MCF 10A (cell line): Measurements from ENCODE around the gene ATXN10. TPM values are rescaled to one million over a fixed set of nuclear protein-coding genes. Genes with fewer than 3 reads are reported as not detected.

Source experiments
- BruUV-seq: library from RNA; stranded (reverse); fragments of 400-500 nt; replicated peaks from 2 replicates; lab custom pipeline; 2021; lab: Mats Ljungman, UMichigan
- CTCF ChIA-PET: fragments of 300-600 bp; sonication (Branson Sonifier 250); formaldehyde crosslinking; extraction: SDS; loops from one replicate; lab custom pipeline; 2021; ENCODE audit warnings: antibody characterized with exemption, inconsistent platforms; lab: Yijun Ruan, JAX
- POLR2A ChIA-PET: fragments of 300-600, 350-650 bp; sonication (Branson Sonifier 250); formaldehyde crosslinking; extraction: SDS; loops from one replicate; lab custom pipeline; 2020; ENCODE audit warnings: antibody characterized with exemption, inconsistent platforms; lab: Yijun Ruan, JAX
- DNase-seq: peaks from one replicate; pipeline ENCODE4 v3.0.0-alpha.2; 2018; ENCODE audit not compliant: unreplicated experiment
- H3K27ac Mint-ChIP-seq: one replicate; pipeline ENCODE4 v1.8.0; 2022; ENCODE audit warnings: mild to moderate bottlenecking, low read depth, mixed read lengths; ENCODE audit not compliant: unreplicated experiment
- H3K27me3 Mint-ChIP-seq: one replicate; pipeline ENCODE4 v1.8.0; 2022; ENCODE audit warnings: mixed read lengths; ENCODE audit not compliant: insufficient read depth, unreplicated experiment
- H3K36me3 Mint-ChIP-seq: one replicate; pipeline ENCODE4 v1.8.0; 2022; ENCODE audit warnings: mild to moderate bottlenecking, moderate library complexity, mixed read lengths; ENCODE audit not compliant: insufficient read depth, unreplicated experiment
- H3K4me1 Mint-ChIP-seq: one replicate; pipeline ENCODE4 v1.8.0; 2022; ENCODE audit warnings: mixed read lengths; ENCODE audit not compliant: insufficient read depth, unreplicated experiment
- H3K4me3 Mint-ChIP-seq: one replicate; pipeline ENCODE4 v1.8.0; 2022; ENCODE audit warnings: mild to moderate bottlenecking, moderate library complexity, mixed read lengths; ENCODE audit not compliant: unreplicated experiment
- H3K9me3 Mint-ChIP-seq: one replicate; pipeline ENCODE4 v1.8.0; 2022; ENCODE audit warnings: mixed read lengths; ENCODE audit not compliant: unreplicated experiment
- CTCF ChIP-seq: fragments of 200-600 bp; IDR thresholded peaks from one replicate; pipeline ENCODE4 v1.8.0; 2022; ENCODE audit warnings: antibody characterized with exemption, mild to moderate bottlenecking; ENCODE audit not compliant: unreplicated experiment
- intact Hi-C: fragments of 100-400 bp; cut with micrococcal nuclease; formaldehyde crosslinking; loops from 2 replicates; pipeline ENCODE4 v1.14.1; 2022
- total RNA-seq: library from RNA; stranded (reverse); gene quantifications from 2 replicates; pipeline ENCODE4 v1.2.3, GENCODE V29; 2022

The ATXN10 gene
- total RNA-seq, 1 experiment from 2014 or later = 193 TPM

- CTCF ChIA-PET = no interaction called here
- BruUV-seq = no TSS peak
These were observed 116.1 kb downstream of the ATXN10 start for GRCh38 chr22:45787759-45788158.

GRCh38 chr22:45788522-45788921 lies 116.9 kb downstream of the ATXN10 start:
- peaks cover 19% of the 10 kb centered on the region for H3K4me1 Mint-ChIP-seq
- no peaks in the 10 kb centered on the region for H3K27me3 Mint-ChIP-seq
- TF ChIP-seq CTCF = no peak
- ChIA-PET POLR2A (no interaction called here), CTCF (interaction anchor here (0.7 to 1.1 kb wide), 3 partner anchors 10 to 72 kb away, joined by 3 to 7 read pairs (median 3); no protein-coding TSS in a partner anchor)
- no peak overlapping the region for H3K27ac Mint-ChIP-seq
- no peak overlapping the region for H3K4me3 Mint-ChIP-seq
- H3K36me3 Mint-ChIP-seq = peaks cover 13% of the 10 kb centered on the region
- BruUV-seq = no TSS peak
- intact Hi-C loops = no loop called here
- no peak for DNase-seq
- no peaks in the 10 kb centered on the region for H3K9me3 Mint-ChIP-seq

More at GRCh38 chr22:45787759-45788158, 116.1 kb downstream of the ATXN10 start:
- H3K27ac Mint-ChIP-seq = no peak overlapping the region
- H3K4me3 Mint-ChIP-seq = no peak overlapping the region
- POLR2A ChIA-PET = interaction anchor here (1.7 kb wide), 1 partner anchor 11 kb away, joined by 4 read pairs; no protein-coding TSS in a partner anchor
- TF ChIP-seq CTCF = no peak
- H3K36me3 Mint-ChIP-seq = peaks cover 6% of the 10 kb centered on the region
- DNase-seq = no peak
- H3K4me1 Mint-ChIP-seq = peaks cover 19% of the 10 kb centered on the region
- H3K27me3 Mint-ChIP-seq = no peaks in the 10 kb centered on the region
- intact Hi-C loops = no loop called here
- H3K9me3 Mint-ChIP-seq = no peaks in the 10 kb centered on the region

- peaks cover 8% of the 10 kb centered on the region for H3K4me1 Mint-ChIP-seq
- peaks cover 30% of the 10 kb centered on the region for H3K36me3 Mint-ChIP-seq
- no peaks in the 10 kb centered on the region for H3K27me3 Mint-ChIP-seq
- intact Hi-C loops = no loop called here
- BruUV-seq = no TSS peak
- H3K4me3 Mint-ChIP-seq = no peak overlapping the region
- H3K27ac Mint-ChIP-seq = no peak overlapping the region
- TF ChIP-seq CTCF = no peak
- ChIA-PET CTCF (no interaction called here), POLR2A (no interaction called here)
- peaks cover 11% of the 10 kb centered on the region for H3K9me3 Mint-ChIP-seq
- DNase-seq = no peak
These were observed 118.8 kb downstream of the ATXN10 start for GRCh38 chr22:45790401-45790800.

- H3K4me1 Mint-ChIP-seq = peaks cover under 1% of the 10 kb centered on the region
- no TSS peak for BruUV-seq
- intact Hi-C loops = no loop called here
- peaks cover 11% of the 10 kb centered on the region for H3K9me3 Mint-ChIP-seq
- ChIA-PET CTCF (interaction anchor here (0.8 to 1.1 kb wide), 2 partner anchors 8 to 9 kb away, joined by 3 to 4 read pairs; no protein-coding TSS in a partner anchor), POLR2A (no interaction called here)
- DNase-seq = no peak
- H3K4me3 Mint-ChIP-seq = no peak overlapping the region
- H3K27me3 Mint-ChIP-seq = no peaks in the 10 kb centered on the region
- H3K36me3 Mint-ChIP-seq = peaks cover 52% of the 10 kb centered on the region
- no peak for TF ChIP-seq CTCF
- H3K27ac Mint-ChIP-seq = no peak overlapping the region
These were observed 121.5 kb downstream of the ATXN10 start for GRCh38 chr22:45793161-45793560.
